ENCODE results near the gene SAMD4B.

SAMD4B gene

GRCh38 chr19:39405261-39405957, 63.2 kb downstream of the SAMD4B start:
- no peak for TF ChIP-seq CTCF (conservative IDR thresholded peaks at IDR 0.05; ENCODE audit: control insufficient read depth, insufficient read depth, low read depth, low read length)
- H3K4me3 ChIP-seq (ENCODE audit: control insufficient read depth, low read depth, low read length) = no peak overlapping the region
- DNase-seq (ENCODE audit: low read depth) = no peak

DNA sequence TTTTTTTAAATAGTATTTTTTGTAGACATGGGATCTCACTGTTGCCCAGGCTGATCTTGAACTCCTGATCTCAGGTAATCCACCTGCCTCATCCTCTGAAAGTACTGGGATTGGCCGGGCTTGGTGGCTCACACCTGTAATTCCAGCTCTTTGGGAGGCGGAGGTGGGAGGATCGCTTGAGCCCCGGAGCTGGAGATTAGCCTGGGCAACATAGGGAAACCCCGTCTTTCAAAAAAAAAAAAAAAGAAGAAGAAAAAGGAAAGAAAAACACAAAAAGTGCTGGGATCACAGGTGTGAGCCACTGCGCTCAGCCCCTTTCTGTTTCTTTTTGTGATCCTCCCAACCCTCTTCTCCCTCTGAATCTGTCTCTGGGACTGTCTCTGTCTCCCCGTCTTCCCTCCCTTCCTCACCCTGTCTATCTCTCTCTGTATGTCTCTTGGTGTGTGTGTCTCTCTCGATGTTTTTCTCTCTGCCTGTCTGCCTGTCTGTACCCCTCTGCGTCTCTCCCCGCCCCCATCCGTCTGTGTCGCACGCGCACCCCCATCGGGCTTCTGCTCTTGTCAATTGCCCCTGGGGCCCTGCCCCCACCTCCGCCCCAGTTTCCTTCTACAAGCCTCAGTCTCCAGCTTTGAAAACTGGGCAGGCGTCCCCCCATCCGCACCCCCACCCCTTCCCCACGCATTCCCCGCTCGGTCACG, 63.9 kb downstream of the SAMD4B start:
- H3K4me3 ChIP-seq (ENCODE audit: control insufficient read depth, low read depth, low read length) = peak overlapping the region; percentile 52
- DNase-seq (ENCODE audit: low read depth) = no peak
- TF ChIP-seq CTCF (conservative IDR thresholded peaks at IDR 0.05; ENCODE audit: control insufficient read depth, insufficient read depth, low read depth, low read length) = no peak

DNA sequence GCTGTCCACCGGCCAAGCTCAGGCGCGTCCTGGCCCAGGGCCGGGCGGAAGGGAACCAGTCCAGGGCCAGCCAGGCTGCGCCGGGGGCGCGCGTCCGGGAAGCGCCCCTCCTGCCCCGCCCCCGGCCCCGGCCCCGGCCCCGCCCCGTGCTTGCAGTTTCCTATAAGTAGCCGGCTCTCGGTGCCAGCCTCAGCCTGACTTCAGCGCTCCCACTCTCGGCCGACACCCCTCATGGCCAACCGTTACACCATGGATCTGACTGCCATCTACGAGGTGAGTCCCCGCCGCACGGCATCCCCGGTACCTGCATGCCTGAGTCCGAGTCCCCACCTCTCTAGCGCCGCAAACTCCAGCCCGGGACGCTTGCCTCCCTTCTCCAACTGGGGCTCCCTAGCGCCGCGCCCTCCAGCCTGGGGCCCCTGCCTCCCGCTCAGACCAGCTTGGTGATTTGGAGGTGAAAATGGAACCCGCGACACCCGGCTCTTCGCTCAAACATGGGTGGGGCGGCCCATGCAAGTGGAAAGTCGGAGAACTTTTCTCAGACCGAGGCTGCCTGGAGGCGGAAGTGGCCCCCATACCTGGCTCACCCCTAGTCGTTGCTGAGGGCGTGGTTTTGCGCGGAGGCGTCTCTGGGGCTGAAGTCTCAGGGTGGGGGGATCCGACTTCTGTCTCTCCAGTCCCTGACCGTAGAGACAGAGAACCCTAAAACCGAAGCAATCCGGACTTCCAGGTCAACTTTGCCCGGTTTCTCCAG, 64.6 kb downstream of the SAMD4B start, which contains the start of gene ZFP36:
Gene ZFP36, plus strand, starts transcription at position 192 of the 754 bp plus-strand sequence. Its CDS starts 58 bp downstream, at position 250.
- peak; percentile 81 for DNase-seq (ENCODE audit: low read depth)
- no peak for TF ChIP-seq CTCF (conservative IDR thresholded peaks at IDR 0.05; ENCODE audit: control insufficient read depth, insufficient read depth, low read depth, low read length)
- H3K4me3 ChIP-seq (ENCODE audit: control insufficient read depth, low read depth, low read length) = peak within 1 kb of the TSS; percentile 97

DNA sequence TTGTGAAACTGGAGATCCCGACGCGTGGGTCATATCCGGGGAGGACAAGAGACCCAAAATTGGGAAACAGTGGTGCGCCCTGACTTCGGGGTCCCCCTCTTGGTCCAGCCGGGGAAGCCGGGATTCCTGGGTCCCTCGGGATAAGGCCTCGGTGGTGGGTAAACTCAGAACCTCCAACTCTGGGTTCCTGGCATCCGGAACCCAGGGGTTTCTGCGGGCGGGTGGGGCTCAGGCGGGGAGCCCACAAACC, 65.1 kb downstream of the SAMD4B start:
- no peak for TF ChIP-seq CTCF (conservative IDR thresholded peaks at IDR 0.05; ENCODE audit: control insufficient read depth, insufficient read depth, low read depth, low read length)

GRCh38 chr19:39407660-39408391, 65.6 kb downstream of the SAMD4B start:
- TF ChIP-seq CTCF (conservative IDR thresholded peaks at IDR 0.05; ENCODE audit: control insufficient read depth, insufficient read depth, low read depth, low read length) = no peak
- peak overlapping the region; percentile 97 for H3K4me3 ChIP-seq (ENCODE audit: control insufficient read depth, low read depth, low read length)
- DNase-seq (ENCODE audit: low read depth) = peak; percentile 22

More for the DNA sequence above, 65.1 kb downstream of the SAMD4B start:
- no peak for DNase-seq (ENCODE audit: low read depth)
- peak overlapping the region; percentile 97 for H3K4me3 ChIP-seq (ENCODE audit: control insufficient read depth, low read depth, low read length)
